Astrocyte (in vitro differentiated cells and primary cell): ENCODE data around the gene SLFN12L.

Experiments
- EZH2 ChIP-seq: IDR thresholded peaks from 2 replicates; pipeline ENCODE4 v1.6.1; 2012; ENCODE audit warnings: mild to moderate bottlenecking, low read length, inconsistent platforms; ENCODE audit not compliant: insufficient read depth
- TF ChIP-seq, protein P1 (sequence below): IDR thresholded peaks from 2 replicates; pipeline ENCODE4 v1.5.1; 2011; ENCODE audit warnings: low read depth, mild to moderate bottlenecking, inconsistent platforms, low read length, moderate library complexity; ENCODE audit not compliant: insufficient read depth

DNA sequence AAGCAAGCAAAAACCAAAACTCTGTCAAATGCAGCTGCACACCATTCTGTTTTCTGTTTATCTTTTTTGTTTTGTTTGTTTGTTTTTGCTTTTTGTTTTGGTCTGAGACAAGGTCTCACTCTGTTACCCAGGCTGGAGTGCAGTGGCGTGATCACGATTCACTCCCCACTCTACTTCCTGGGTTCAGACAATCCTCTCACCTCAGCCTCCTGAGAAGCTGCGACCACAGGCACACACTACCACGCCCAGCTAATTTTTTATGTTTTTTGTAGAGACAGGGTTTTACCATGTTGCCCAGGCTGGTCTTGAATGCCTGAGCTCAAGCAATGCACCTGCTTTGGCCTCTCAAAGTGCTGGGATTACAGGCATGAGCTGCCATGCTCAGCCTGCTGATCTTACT is 69.7 kb downstream of the SLFN12L start:
- TF ChIP-seq EZH2: no peak
- TF ChIP-seq, protein P1, sequence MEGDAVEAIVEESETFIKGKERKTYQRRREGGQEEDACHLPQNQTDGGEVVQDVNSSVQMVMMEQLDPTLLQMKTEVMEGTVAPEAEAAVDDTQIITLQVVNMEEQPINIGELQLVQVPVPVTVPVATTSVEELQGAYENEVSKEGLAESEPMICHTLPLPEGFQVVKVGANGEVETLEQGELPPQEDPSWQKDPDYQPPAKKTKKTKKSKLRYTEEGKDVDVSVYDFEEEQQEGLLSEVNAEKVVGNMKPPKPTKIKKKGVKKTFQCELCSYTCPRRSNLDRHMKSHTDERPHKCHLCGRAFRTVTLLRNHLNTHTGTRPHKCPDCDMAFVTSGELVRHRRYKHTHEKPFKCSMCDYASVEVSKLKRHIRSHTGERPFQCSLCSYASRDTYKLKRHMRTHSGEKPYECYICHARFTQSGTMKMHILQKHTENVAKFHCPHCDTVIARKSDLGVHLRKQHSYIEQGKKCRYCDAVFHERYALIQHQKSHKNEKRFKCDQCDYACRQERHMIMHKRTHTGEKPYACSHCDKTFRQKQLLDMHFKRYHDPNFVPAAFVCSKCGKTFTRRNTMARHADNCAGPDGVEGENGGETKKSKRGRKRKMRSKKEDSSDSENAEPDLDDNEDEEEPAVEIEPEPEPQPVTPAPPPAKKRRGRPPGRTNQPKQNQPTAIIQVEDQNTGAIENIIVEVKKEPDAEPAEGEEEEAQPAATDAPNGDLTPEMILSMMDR: no peak
